HepG2 (cell line): ENCODE measurements around the gene GATB. TPM values are rescaled to one million over a fixed set of nuclear protein-coding genes. Genes with fewer than 3 reads are reported as not detected.

Experiments used
- ATAC-seq: fragments of 200-7000 bp; cut with Tn5 transposase; 3 replicates; pipeline ENCODE4 v1.9.1; 2020; ENCODE audit warnings: mild to moderate bottlenecking, moderate library complexity
- BruUV-seq: library from RNA; stranded (reverse); fragments of 400-500 nt; replicated peaks from 2 replicates; lab custom pipeline; 2021; lab: Mats Ljungman, UMichigan
- CTCF ChIA-PET: fragments of 300-600 bp; formaldehyde crosslinking; extraction: SDS; loops from one replicate; lab custom pipeline; 2021; ENCODE audit warnings: low total read pairs, inconsistent platforms, low intra/inter-chr PET ratio; lab: Yijun Ruan, JAX
- POLR2A ChIA-PET: fragments of 350-600 bp; sonication (Branson Sonifier 250); formaldehyde crosslinking; loops from one replicate; lab custom pipeline; 2020; ENCODE audit warnings: antibody characterized with exemption, inconsistent platforms; lab: Yijun Ruan, JAX
- DNase-seq: peaks from one replicate; pipeline ENCODE4 v3.0.0-alpha.2; 2015; ENCODE audit warnings: low spot score
- FAIRE-seq: peaks from 3 replicates; lab custom pipeline; 2011; peaks lifted over from hg19 to GRCh38; lab: Jason Lieb, UNC
- H2AFZ ChIP-seq: one replicate; pipeline ENCODE4 v1.6.1; 2011; ENCODE audit warnings: low read length, inconsistent platforms
- H3K27ac ChIP-seq: fragments of 300-600 bp; 3 replicates; pipeline ENCODE4 v1.8.0; 2011; ENCODE audit warnings: mixed run types, mild to moderate bottlenecking, mixed read lengths, low read length, inconsistent platforms; ENCODE audit not compliant: insufficient read depth; ENCODE audit errors: extremely low read length
- H3K27me3 ChIP-seq, 2 experiments: fragments of 200-600 bp in 1 of 2; 2 replicates in 1 of 2; 3 replicates in 1 of 2; pipeline versions ENCODE4 v1.6.0 to v1.8.0; 2011; ENCODE audit warnings: low read length in 2 of 2, mild to moderate bottlenecking in 2 of 2, moderate library complexity in 2 of 2, inconsistent platforms in 1 of 2; ENCODE audit not compliant: insufficient read depth in 2 of 2, control insufficient read depth in 1 of 2
- H3K36me3 ChIP-seq, 2 experiments: fragments of 200-600 bp in 1 of 2; replicated peaks in 1 of 2; 2 replicates in 1 of 2; 3 replicates in 1 of 2; pipeline versions ENCODE4 v1.5.1 to v1.8.0; 2011; ENCODE audit warnings: low read length in 2 of 2, inconsistent platforms in 1 of 2; ENCODE audit not compliant: insufficient read depth in 2 of 2, control insufficient read depth in 1 of 2
- H3K4me1 ChIP-seq: 2 replicates; pipeline ENCODE4 v1.5.1; 2012; ENCODE audit warnings: low read length, inconsistent platforms; ENCODE audit not compliant: insufficient read depth
- H3K4me2 ChIP-seq: 2 replicates; pipeline ENCODE4 v1.6.0; 2011; ENCODE audit warnings: low read depth, low read length, inconsistent platforms
- H3K4me3 ChIP-seq, 3 experiments: fragments of 200-600 bp in 1 of 3; sonication (generic), shearing (Covaris generic) in 1 of 3; replicated peaks in 1 of 3; 2 replicates each; pipeline ENCODE4 v1.5.1; 2011 to 2016; ENCODE audit warnings: low read length in 3 of 3, inconsistent platforms in 2 of 3, low read depth in 2 of 3, mild to moderate bottlenecking in 2 of 3, control low read depth in 1 of 3, mixed read lengths in 1 of 3; ENCODE audit not compliant: insufficient read depth in 1 of 3
- H3K79me2 ChIP-seq: one replicate; pipeline ENCODE4 v1.6.1; 2011; ENCODE audit warnings: low read length, inconsistent platforms; ENCODE audit not compliant: insufficient read depth
- H3K9ac ChIP-seq: 2 replicates; pipeline ENCODE4 v1.6.0; 2011; ENCODE audit warnings: mild to moderate bottlenecking, low read depth, low read length, inconsistent platforms; ENCODE audit not compliant: insufficient read depth
- H3K9me3 ChIP-seq: 2 replicates; pipeline ENCODE4 v1.5.1; 2012; ENCODE audit warnings: mild to moderate bottlenecking, low read length
- H4K20me1 ChIP-seq: 2 replicates; pipeline ENCODE4 v1.6.0; 2011; ENCODE audit warnings: inconsistent platforms, mild to moderate bottlenecking, low read length, moderate library complexity; ENCODE audit not compliant: insufficient read depth
- ADNP ChIP-seq: sonication (generic); formaldehyde crosslinking; IDR thresholded peaks from 2 replicates; pipeline ENCODE4 v1.4.0; 2020; ENCODE audit warnings: missing genetic modification reagents
- ARID2 ChIP-seq: sonication (generic); formaldehyde crosslinking; IDR thresholded peaks from 2 replicates; pipeline ENCODE4 v1.8.1; 2022; ENCODE audit warnings: mild to moderate bottlenecking, missing genetic modification reagents, borderline replicate concordance
- FOXJ3 ChIP-seq: sonication (generic); formaldehyde crosslinking; IDR thresholded peaks from 2 replicates; pipeline ENCODE4 v1.4.0; 2020; ENCODE audit warnings: missing genetic modification reagents, mild to moderate bottlenecking, borderline replicate concordance
- HIC2 ChIP-seq: sonication (generic); formaldehyde crosslinking; IDR thresholded peaks from 2 replicates; pipeline ENCODE4 v1.9.0; 2022; ENCODE audit warnings: low read depth, missing genetic modification reagents
- KDM3A ChIP-seq: IDR thresholded peaks from 2 replicates; pipeline ENCODE4 v1.6.1; 2018; ENCODE audit warnings: low read depth, missing compliant biosample characterization
- MIER2 ChIP-seq: IDR thresholded peaks from 2 replicates; pipeline ENCODE4 v1.6.1; 2016; ENCODE audit warnings: missing biosample characterization, missing genetic modification reagents
- MIXL1 ChIP-seq: IDR thresholded peaks from 2 replicates; pipeline ENCODE4 v1.6.1; 2016
- ONECUT2 ChIP-seq: sonication (generic); formaldehyde crosslinking; IDR thresholded peaks from 2 replicates; pipeline ENCODE4 v1.4.0; 2020; ENCODE audit warnings: missing genetic modification reagents
- PCBP1 ChIP-seq: fragments of 200-400 bp; formaldehyde crosslinking; IDR thresholded peaks from 2 replicates; pipeline ENCODE4 v1.6.1; 2017; ENCODE audit warnings: mild to moderate bottlenecking, low read depth, low read length, borderline replicate concordance
- SNAI1 ChIP-seq: sonication (generic); formaldehyde crosslinking; IDR thresholded peaks from 2 replicates; pipeline ENCODE4 v1.5.0; 2020; ENCODE audit warnings: mild to moderate bottlenecking, missing genetic modification reagents, borderline replicate concordance
- UBTF ChIP-seq: sonication (generic); formaldehyde crosslinking; IDR thresholded peaks from 2 replicates; pipeline ENCODE4 v1.4.0; 2020; ENCODE audit warnings: mild to moderate bottlenecking, missing genetic modification reagents
- ZNF280B ChIP-seq: sonication (generic); formaldehyde crosslinking; IDR thresholded peaks from 2 replicates; pipeline ENCODE4 v1.5.0; 2020; ENCODE audit warnings: missing genetic modification reagents, mild to moderate bottlenecking, borderline replicate concordance
- ZNF430 ChIP-seq: sonication (generic); formaldehyde crosslinking; IDR thresholded peaks from 2 replicates; pipeline ENCODE4 v1.9.0; 2021; ENCODE audit warnings: mild to moderate bottlenecking, missing genetic modification reagents
- ZNF530 ChIP-seq: sonication (generic); formaldehyde crosslinking; IDR thresholded peaks from 2 replicates; pipeline ENCODE4 v1.5.0; 2020; ENCODE audit warnings: low read depth, mild to moderate bottlenecking, missing genetic modification reagents
- ZNF770 ChIP-seq: sonication (generic); formaldehyde crosslinking; IDR thresholded peaks from 2 replicates; pipeline ENCODE4 v1.5.0; 2020; ENCODE audit warnings: mild to moderate bottlenecking, missing genetic modification reagents
- ZNF839 ChIP-seq: sonication (generic); formaldehyde crosslinking; IDR thresholded peaks from 2 replicates; pipeline ENCODE4 v1.4.0; 2020; ENCODE audit warnings: missing genetic modification reagents, mild to moderate bottlenecking, borderline replicate concordance
- ZNF841 ChIP-seq: sonication (generic); formaldehyde crosslinking; IDR thresholded peaks from 2 replicates; pipeline ENCODE4 v1.8.1; 2023; ENCODE audit warnings: missing genetic modification reagents, borderline replicate concordance
- WGBS: methylation state at CpG from one replicate; pipeline ENCODE4 v1.1.6; 2017; ENCODE audit warnings: low lambda C conversion rate; 5-methylcytosine and 5-hydroxymethylcytosine counted together
- in situ Hi-C: cut with HindIII; loops from 2 replicates; pipeline ENCODE4 v1.10.0; 2017; ENCODE audit warnings: low pct_unique_long_range_greater_than_20kb; ENCODE audit not compliant: extremely low pct_ligation_motif_present
- intact Hi-C: fragments of 100-400 bp; cut with micrococcal nuclease; formaldehyde crosslinking; loops from one replicate; pipeline ENCODE4 v1.10.0; 2022; ENCODE audit not compliant: unreplicated experiment
- polyA plus RNA-seq, 8 experiments: library from polyadenylated mRNA; depleted of rRNA in 3 of 8; stranded (reverse) in 7 of 8; unstranded in 1 of 8; fragments of >200 nt; fragmentation: Illumina TruSeq in 4 of 8; extraction: Trizol in 4 of 8; gene quantifications; 2 replicates each; pipeline versions ENCODE4 v1.2.1 to v1.2.3, GENCODE V29; 2011 to 2016; ENCODE audit warnings: low read depth in 4 of 8, missing spikeins in 1 of 8, mixed read lengths in 1 of 8; ENCODE audit not compliant: insufficient read depth in 1 of 8
- total RNA-seq, 5 experiments: library from RNA; depleted of rRNA; stranded (reverse); fragments of >200 nt; fragmentation: Illumina TruSeq; extraction: Trizol; gene quantifications; 2 replicates each; pipeline ENCODE4 v1.2.3, GENCODE V29; 2016; ENCODE audit warnings: low read depth in 1 of 5

Gene GATB
- total and polyA plus RNA-seq, 2 of the 13 experiments (the other 11 are each of a cell fraction or from before 2014, with no cell fraction given): 32.3 to 32.4 TPM

- POLR2A ChIA-PET: no interaction called here
- no TSS peak for BruUV-seq
- in situ Hi-C loops: no loop called here
Observed at GRCh38 chr4:151687021-151687640, 73.7 kb downstream of the GATB start.

More at GRCh38 chr4:151687021-151687640, 73.7 kb downstream of the GATB start:
- H3K27me3 ChIP-seq: no peaks in the 10 kb centered on the region
- no peak overlapping the region for H3K4me3 ChIP-seq
- 93% methylated on average over 11 of the region's 11 CpGs for WGBS
- no peak overlapping the region for H3K9ac ChIP-seq
- peaks cover 22% of the 10 kb centered on the region for H3K4me1 ChIP-seq
- TF ChIP-seq ZNF770 (CRISPR knock-in tag) (no peak), ZNF841 (CRISPR knock-in tag) (no peak), ZNF530 (no peak), MIXL1 (no peak), UBTF (CRISPR knock-in tag) (no peak), ZNF430 (no peak), KDM3A (no peak), ADNP (CRISPR knock-in tag) (no peak), FOXJ3 (no peak), HIC2 (CRISPR knock-in tag) (no peak), PCBP1 (no peak), ARID2 (CRISPR knock-in tag) (no peak), ZNF280B (CRISPR knock-in tag) (no peak), SNAI1 (CRISPR knock-in tag) (no peak), MIER2 (CRISPR knock-in tag) (no peak), ONECUT2 (CRISPR knock-in tag) (no peak), ZNF839 (CRISPR knock-in tag) (no peak)
- ATAC-seq (no peak), FAIRE-seq (no peak), DNase-seq (no peak)
- H3K79me2 ChIP-seq: no peaks in the 10 kb centered on the region
- H4K20me1 ChIP-seq: no peaks in the 10 kb centered on the region
- no peak overlapping the region for H3K4me2 ChIP-seq
- peaks cover 4 to 23% of the 10 kb centered on the region in 2 experiments; a peak in 4 of 5 replicates for H3K36me3 ChIP-seq
- intact Hi-C loops: no loop called here
- H2AFZ ChIP-seq: no peak overlapping the region
- CTCF ChIA-PET: no interaction called here
- no peak overlapping the region for H3K27ac ChIP-seq
- no peaks in the 10 kb centered on the region for H3K9me3 ChIP-seq
